Stomach (tissue), 9 donors: ENCODE measurements around the gene LGALS7B. TPM values are rescaled to one million over a fixed set of nuclear protein-coding genes. Genes with fewer than 3 reads are reported as not detected.
"Not testable (repeated sequence)": the region's sequence is repeated elsewhere in the genome, so short reads cannot be mapped to it uniquely, and the experiment has no call there.

Experiments
- DNase-seq, 2 donors: peaks; one replicate each; pipeline versions ENCODE4 v3.0.0 to v3.0.0-alpha.2; 2013 to 2019
- H3K27ac ChIP-seq, 5 donors: fragments of 200-600 bp in 4 of 5; sonication (generic) in 4 of 5; one replicate each; pipeline ENCODE4 v1.5.1; 2013 to 2019; ENCODE audit warnings: mild to moderate bottlenecking in 1 of 5, moderate library complexity in 1 of 5
- H3K27me3 ChIP-seq, 3 donors: fragments of 200-600 bp; sonication (generic); one replicate each; pipeline ENCODE4 v1.5.1; 2017 to 2019; ENCODE audit warnings: mixed run types in 1 of 3
- H3K36me3 ChIP-seq, 4 donors: fragments of 200-600 bp; sonication (generic); 1 replicate in 3 of 4; 2 replicates in 1 of 4; pipeline ENCODE4 v1.5.1; 2016 to 2019
- H3K4me1 ChIP-seq, 4 donors: fragments of 200-600 bp; sonication (generic); one replicate each; pipeline ENCODE4 v1.5.1; 2016 to 2019
- H3K4me3 ChIP-seq, 4 donors: fragments of 200-600 bp; sonication (generic) in 3 of 4; one replicate each; pipeline ENCODE4 v1.5.1; 2016 to 2019; ENCODE audit warnings: mild to moderate bottlenecking in 1 of 4
- H3K9me3 ChIP-seq, 4 donors: fragments of 200-600 bp; sonication (generic); one replicate each; pipeline ENCODE4 v1.5.1; 2016 to 2019
- EP300 ChIP-seq: sonication (generic); formaldehyde crosslinking; IDR thresholded peaks from one replicate; pipeline ENCODE4 v1.6.1; 2017; ENCODE audit warnings: antibody characterized with exemption
- POLR2A ChIP-seq, 4 donors: fragments of 450-650 bp; IDR thresholded peaks; one replicate each; pipeline ENCODE4 v1.6.1; 2016; ENCODE audit warnings: antibody characterized with exemption in 4 of 4, control low read depth in 2 of 4, mild to moderate bottlenecking in 1 of 4, moderate library complexity in 1 of 4
- POLR2AphosphoS5 ChIP-seq, 3 donors: sonication (generic); formaldehyde crosslinking; IDR thresholded peaks; one replicate each; pipeline ENCODE4 v1.6.1; 2016; ENCODE audit warnings: antibody characterized with exemption in 3 of 3
- WGBS, 5 donors: extraction: QIAGEN DNeasy Blood & Tissue Kit in 3 of 5; methylation state at CpG; one replicate each; pipeline versions ENCODE4 v1.1.5 to v1.1.7; 2013 to 2018; 5-methylcytosine and 5-hydroxymethylcytosine counted together
- intact Hi-C: fragments of 100-400 bp; cut with DNase I; formaldehyde crosslinking; loops from one replicate; pipeline ENCODE4 v1.15.1; 2023; ENCODE audit warnings: low total_unique reads
- polyA plus RNA-seq, 3 donors: library from polyadenylated mRNA; stranded (reverse); fragments of 200-250 nt; gene quantifications; one replicate each; pipeline ENCODE4 v1.2.3, GENCODE V29; 2013
- total RNA-seq, 5 donors: library from RNA; depleted of rRNA; stranded (reverse); fragments of >200 nt; gene quantifications; one replicate each; pipeline versions ENCODE4 v1.1.0 to v1.2.3, GENCODE V29; 2014 to 2016
- TF ChIP-seq, protein P1 (sequence below), 7 experiments: fragments of 450-650 bp in 4 of 7; fragments of 200-600 bp in 3 of 7; sonication (generic) in 3 of 7; IDR thresholded peaks; one replicate each; pipeline ENCODE4 v1.5.1; 2016 to 2019; ENCODE audit warnings: antibody characterized with exemption in 7 of 7, control low read depth in 2 of 7, mild to moderate bottlenecking in 1 of 7
- donor health status: healthy with polysubstance abuse.
- donor health status: Bipolar disorder and iron deficiency.
- donor health status: healthy.

LGALS7B gene
- total and polyA plus RNA-seq, 8 donors, result 3.6 to 980 (median 4.6) TPM; not detected in 5

DNA sequence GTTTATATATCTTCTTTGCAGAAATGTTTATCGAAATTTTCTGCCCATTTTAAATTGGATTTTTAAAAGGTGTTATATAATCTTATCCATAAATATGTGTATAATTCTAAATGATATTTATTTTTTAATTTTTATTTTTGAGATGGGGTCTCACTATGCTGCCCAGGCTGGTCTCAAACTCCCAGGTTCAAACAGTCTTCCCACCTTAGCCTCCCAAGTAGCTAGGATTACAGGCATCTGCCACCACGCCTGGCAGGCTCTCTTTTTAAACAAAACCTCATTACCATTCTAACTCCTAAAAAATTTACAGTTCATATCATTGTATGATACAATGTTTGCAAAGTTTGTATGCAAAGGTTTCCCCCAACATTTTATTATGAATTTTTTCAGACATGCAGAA, 7.2 kb downstream of the LGALS7B start:
- WGBS, 5 donors, result 42 to 92% (median 72%) methylated on average over 2 of the region's 2 CpGs
- Histone ChIP-seq H3K27me3 (no peaks in the 10 kb centered on the region), H3K27ac (no peak overlapping the region), H3K9me3 (no peaks in the 10 kb centered on the region), H3K36me3 (peaks cover 0 to 5% (median 4%) of the 10 kb centered on the region in 4 donors), H3K4me1 (peaks cover 0 to 12% (median 7%) of the 10 kb centered on the region in 4 donors), H3K4me3 (no peak overlapping the region)
- DNase-seq, result no peak
- TF ChIP-seq EP300 (no peak), POLR2A (IDR thresholded peaks at IDR 0.05) (no peak), POLR2AphosphoS5 (IDR thresholded peaks at IDR 0.05) (no peak)
- TF ChIP-seq, protein P1, sequence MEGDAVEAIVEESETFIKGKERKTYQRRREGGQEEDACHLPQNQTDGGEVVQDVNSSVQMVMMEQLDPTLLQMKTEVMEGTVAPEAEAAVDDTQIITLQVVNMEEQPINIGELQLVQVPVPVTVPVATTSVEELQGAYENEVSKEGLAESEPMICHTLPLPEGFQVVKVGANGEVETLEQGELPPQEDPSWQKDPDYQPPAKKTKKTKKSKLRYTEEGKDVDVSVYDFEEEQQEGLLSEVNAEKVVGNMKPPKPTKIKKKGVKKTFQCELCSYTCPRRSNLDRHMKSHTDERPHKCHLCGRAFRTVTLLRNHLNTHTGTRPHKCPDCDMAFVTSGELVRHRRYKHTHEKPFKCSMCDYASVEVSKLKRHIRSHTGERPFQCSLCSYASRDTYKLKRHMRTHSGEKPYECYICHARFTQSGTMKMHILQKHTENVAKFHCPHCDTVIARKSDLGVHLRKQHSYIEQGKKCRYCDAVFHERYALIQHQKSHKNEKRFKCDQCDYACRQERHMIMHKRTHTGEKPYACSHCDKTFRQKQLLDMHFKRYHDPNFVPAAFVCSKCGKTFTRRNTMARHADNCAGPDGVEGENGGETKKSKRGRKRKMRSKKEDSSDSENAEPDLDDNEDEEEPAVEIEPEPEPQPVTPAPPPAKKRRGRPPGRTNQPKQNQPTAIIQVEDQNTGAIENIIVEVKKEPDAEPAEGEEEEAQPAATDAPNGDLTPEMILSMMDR (IDR thresholded peaks at IDR 0.05), result no peak
- intact Hi-C loops, result no loop called here

DNA sequence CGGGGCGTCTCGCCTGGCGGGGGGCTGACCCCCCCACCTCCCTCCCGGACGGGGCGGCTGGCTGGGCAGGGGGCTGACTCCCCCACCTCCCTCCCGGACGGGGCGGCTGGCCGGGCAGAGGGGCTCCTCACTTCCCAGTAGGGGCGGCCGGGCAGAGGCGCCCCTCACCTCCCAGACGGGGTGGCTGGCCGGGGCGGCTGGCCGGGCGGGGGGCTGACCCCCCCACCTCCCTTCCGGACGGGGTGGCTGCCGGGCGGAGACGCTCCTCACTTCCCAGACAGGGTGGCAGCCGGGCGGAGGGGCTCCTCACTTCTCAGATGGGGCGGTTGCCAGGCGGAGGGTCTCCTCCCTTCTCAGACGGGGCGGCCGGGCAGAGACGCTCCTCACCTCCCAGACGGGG, 8.8 kb downstream of the LGALS7B start:
- intact Hi-C loops, H3K9me3 ChIP-seq, DNase-seq, H3K4me1 ChIP-seq, H3K4me3 ChIP-seq, H3K27ac ChIP-seq, H3K27me3 ChIP-seq: not testable (repeated sequence)
- peaks cover 0 to 19% (median 19%) of the 10 kb centered on the region in 4 donors for H3K36me3 ChIP-seq
- WGBS, 5 donors, result 89 to 96% (median 91%) methylated on average over 13 to 27 of the region's 33 CpGs; no CpG with 5 or more reads in 2 of the 5 donors

DNA sequence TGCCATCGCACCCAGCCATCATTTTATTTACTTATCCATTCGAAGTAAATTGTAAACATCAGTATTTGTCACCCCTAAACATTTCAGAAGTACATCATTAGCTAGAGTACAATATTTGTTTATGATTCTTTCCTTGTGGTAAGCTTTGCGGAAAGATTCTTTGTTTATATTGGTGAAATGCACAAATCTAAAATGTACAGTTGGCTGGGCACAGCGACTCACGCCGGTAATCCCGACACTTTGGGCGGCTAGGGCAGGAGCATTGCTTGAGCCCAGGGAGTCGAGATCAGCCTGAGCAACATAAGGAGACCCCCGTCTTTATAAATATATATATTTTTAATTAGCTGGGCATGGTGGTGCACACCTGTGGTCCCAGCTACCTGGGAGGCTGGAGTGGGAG, 10.1 kb downstream of the LGALS7B start:
- Histone ChIP-seq H3K4me3 (no peak overlapping the region), H3K27ac (peak overlapping the region in 1 of 5 donors; percentile 50), H3K9me3 (no peaks in the 10 kb centered on the region), H3K27me3 (no peaks in the 10 kb centered on the region), H3K4me1 (peaks cover 0 to 6% (median 0%) of the 10 kb centered on the region in 4 donors), H3K36me3 (peaks cover 0 to 30% (median 28%) of the 10 kb centered on the region in 4 donors)
- intact Hi-C loops, result no loop called here
- 69 to 83% (median 78%) methylated on average over 10 of the region's 10 CpGs for WGBS, 5 donors
- DNase-seq, result no peak
- no peak for TF ChIP-seq POLR2AphosphoS5 (IDR thresholded peaks at IDR 0.05)
- no peak for TF ChIP-seq POLR2A (IDR thresholded peaks at IDR 0.05)
- TF ChIP-seq, protein P1 (IDR thresholded peaks at IDR 0.05), result no peak
- TF ChIP-seq EP300, result no peak

DNA sequence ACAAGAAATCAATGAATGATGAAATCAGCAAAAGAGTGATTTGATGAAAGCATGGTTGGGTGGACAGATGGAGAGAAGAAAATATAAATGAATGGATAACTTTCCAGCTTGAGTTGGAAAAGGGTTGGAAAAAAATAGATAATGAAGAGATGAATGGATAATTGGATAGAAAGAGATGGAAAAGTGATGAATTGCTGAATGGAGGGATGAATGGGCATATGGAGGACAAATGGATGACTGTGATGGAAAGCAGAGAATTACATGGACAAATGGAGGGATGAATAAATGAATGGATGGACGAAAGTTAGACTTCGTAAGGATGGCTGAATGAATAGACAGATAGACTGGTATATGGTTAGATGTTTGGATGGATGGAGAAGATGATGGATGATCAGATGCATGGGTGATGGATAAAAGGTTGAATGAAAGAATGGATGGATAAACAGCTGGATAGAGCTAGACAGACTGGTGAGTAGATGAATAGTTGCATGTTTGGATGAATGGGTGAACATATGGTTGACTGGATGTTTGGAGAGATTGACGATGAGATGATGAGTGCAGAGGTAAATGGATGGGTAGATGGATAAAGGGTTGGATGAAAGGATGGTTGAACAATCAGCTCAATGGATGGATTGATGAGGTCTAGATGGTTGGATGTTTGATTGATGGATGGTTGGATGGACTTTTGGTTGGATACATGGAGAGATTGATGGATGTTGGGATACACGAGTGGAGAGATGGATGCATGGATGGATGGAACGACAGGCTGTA, 11.8 kb downstream of the LGALS7B start:
- 86 to 95% (median 94%) methylated on average over 5 of the region's 5 CpGs for WGBS, 5 donors

More for the DNA sequence above, 11.8 kb downstream of the LGALS7B start:
- Histone ChIP-seq H3K4me3 (no peak overlapping the region), H3K36me3 (peaks cover 0 to 37% (median 31%) of the 10 kb centered on the region in 4 donors), H3K4me1 (peaks cover 0 to 9% (median 0%) of the 10 kb centered on the region in 4 donors), H3K9me3 (no peaks in the 10 kb centered on the region), H3K27me3 (no peaks in the 10 kb centered on the region), H3K27ac (no peak overlapping the region)
- DNase-seq, result no peak
- intact Hi-C loops, result no loop called here
- TF ChIP-seq EP300 (no peak), POLR2A (IDR thresholded peaks at IDR 0.05) (no peak), POLR2AphosphoS5 (IDR thresholded peaks at IDR 0.05) (no peak)
- TF ChIP-seq, protein P1 (IDR thresholded peaks at IDR 0.05), result no peak
